Measurements from ENCODE around the gene EPHB2.

DNA sequence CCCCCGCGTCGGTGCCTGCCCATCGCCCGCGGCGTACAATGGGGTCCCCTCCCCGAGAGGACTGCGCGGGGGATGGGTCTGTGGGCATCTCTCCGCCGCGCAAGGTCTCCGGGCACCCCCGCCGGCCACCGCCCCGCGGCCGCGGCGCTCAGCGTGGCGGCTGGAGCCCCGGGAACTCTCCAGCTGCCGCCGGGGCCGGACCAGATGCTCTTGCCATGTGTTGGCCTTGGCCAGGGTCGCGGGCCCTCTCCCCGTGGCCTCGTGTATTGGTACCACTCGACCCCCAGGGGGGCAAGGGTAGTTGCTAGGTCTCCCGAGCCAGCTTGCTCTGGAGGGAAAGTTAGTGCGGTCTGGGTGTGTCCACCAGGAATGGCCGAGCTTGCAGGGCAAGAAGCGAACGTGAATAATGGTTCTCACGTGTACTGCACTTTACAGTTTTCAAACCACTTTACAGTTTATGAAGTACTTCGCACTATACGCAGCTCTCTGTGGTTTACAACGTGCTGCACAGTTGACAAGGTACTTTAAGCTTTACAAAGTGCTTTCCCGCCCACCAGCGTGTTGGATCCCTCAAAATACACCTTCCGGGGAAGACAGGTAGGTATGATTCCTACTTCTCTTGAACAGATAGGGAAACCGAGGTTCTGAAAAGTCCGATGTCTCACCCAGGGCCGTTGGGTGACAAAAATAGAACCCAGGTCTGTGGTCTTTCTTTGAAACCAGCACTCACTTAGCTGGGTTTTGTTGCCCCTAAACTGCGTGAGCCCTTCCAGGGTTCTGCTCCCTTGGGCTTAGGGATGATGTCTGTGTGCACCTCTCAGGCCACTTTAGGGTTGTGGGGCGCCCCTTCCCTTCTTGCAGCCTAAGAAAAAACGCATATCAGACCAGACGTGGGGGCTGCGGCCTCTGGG is 1.2 kb downstream of the EPHB2 start:
- TF ChIP-seq CTCF (IDR thresholded peaks at IDR 0.05) (no peak), POLR2A (IDR thresholded peaks at IDR 0.05) (no peak), EP300 (IDR thresholded peaks at IDR 0.05) (no peak), POLR2AphosphoS5 (IDR thresholded peaks at IDR 0.05) (no peak)
